Measurements from ENCODE around the gene C6orf132. TPM values are rescaled to one million over a fixed set of nuclear protein-coding genes. Genes with fewer than 3 reads are reported as not detected.
"Not testable (repeated sequence)": the region's sequence is repeated elsewhere in the genome, so short reads cannot be mapped to it uniquely, and the experiment has no call there.

C6orf132 gene
- total RNA-seq, 1 donor from 2014 or later, result not detected

DNA sequence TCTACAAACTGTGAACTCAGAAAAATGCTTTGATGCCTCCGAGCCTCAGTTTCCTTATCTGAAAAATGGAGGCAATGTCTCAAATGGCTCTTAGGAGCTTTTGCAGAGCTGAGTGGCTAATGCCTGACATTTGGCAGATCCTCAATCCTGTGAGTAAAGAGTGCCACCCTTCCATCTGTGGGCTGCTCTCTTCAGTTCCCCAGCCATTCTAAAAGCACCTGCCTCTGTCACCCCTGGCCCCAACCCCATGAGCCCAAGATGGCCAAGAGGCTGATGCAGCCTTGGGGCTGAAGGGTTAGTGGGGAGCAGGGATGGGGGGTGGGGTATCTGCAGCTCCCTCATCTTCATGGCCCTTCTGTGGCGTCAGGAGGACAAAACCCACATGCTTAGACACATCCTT lies 16.2 kb upstream of the C6orf132 start:
- no peak for DNase-seq

GRCh38 chr6:42158011-42158410 lies 15.6 kb upstream of the C6orf132 start:
- DNase-seq, result no peak

- DNase-seq, result no peak
Measured at GRCh38 chr6:42156638-42157037, 14.2 kb upstream of the C6orf132 start.

DNA sequence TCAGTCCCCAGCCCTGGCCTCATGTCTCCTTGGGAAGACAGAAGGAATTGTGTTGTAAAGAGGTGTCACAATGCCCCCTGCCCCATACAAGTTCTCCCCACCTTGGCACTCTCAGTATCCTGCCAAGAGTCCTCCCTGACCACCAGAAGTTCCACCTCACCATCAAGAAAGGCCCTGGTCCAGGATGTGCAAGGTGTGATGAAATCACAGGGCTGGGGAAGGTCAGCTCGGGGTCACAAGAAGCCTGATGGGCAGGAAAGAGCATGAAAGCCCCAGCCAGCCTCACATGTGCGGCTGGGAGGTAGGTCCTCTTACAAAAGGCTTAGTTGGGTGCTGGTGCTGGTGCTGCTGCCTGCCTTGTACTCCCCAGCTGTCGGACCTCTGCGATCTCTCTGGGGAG lies 12.9 kb upstream of the C6orf132 start:
- no peak for DNase-seq

- DNase-seq, result no peak
Measured at GRCh38 chr6:42154461-42155209, 12.2 kb upstream of the C6orf132 start.

- DNase-seq, result no peak
Measured at GRCh38 chr6:42153921-42154320, 11.5 kb upstream of the C6orf132 start.

DNA sequence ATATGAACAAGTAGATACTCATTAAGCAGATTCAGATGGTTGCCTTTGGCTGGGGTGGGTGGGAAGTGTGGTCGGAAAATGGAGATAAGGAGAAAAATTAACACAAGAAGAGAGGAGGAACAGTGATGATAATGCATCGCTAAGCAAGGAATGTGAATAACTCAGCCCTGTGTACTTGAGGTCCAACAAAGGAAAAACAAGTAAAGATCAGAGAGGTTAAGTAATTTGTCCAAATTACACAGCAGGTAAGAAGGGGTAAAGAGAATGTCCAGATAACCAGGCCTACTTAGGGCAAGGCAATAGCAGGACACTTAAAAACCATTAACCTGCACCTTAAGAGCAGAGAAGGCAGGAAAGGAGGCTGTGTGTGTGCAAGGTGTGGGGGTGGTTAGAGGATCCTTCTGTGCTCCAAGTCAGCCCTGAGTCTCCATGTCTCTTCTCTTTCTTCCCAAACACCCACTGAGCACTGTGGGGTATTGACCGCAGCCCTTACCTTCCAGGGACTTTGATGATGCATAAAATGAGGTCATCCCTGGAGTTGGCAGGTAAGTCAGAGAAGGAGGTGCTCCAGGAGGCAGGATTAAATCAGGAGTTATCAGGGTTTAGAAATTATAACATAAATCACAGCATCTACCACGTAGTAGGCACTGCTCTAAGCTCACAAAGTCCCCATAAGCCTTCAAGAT lies 10.3 kb upstream of the C6orf132 start:
- DNase-seq, result not testable (repeated sequence)

DNA sequence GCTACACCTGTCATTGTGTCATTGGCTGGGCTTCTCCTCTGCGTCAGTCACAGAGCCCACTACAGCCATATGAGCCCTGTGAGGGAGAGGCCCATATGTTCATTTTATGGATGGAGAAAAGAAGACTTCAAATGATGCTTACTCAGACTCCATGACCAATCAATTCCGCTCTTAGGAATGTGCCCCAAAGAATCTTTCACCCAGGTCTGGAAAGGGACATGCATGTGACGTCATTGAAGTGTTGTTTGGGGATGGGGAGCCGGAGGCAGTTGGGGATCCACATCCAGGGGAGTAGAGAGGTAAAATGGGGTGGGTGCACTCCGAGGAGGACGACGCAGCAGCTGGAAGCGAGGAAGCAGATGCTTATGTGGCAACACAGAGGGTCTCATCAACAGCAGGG lies 9.6 kb upstream of the C6orf132 start:
- DNase-seq, result no peak

DNA sequence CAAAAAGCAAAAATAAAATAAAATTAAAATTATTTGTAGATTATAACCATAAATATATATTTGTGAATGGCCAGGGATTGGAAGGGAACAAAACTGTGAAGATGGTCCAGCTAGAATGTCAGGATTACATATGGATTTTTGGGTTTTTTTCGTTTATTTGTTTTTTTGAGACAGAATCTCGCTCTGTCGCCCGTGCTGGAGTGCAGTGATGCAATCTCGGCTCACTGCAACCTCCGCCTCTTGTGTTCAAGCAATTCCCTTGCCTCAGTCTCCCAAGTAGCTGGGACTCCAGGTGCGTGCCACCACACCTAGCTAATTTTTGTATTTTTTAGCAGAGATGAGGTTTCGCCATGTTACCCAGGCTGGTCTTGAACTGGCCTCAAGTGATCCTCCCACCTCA lies 7.8 kb upstream of the C6orf132 start:
- no peak for DNase-seq

GRCh38 chr6:42148058-42148457 lies 5.6 kb upstream of the C6orf132 start:
- DNase-seq, result no peak

DNA sequence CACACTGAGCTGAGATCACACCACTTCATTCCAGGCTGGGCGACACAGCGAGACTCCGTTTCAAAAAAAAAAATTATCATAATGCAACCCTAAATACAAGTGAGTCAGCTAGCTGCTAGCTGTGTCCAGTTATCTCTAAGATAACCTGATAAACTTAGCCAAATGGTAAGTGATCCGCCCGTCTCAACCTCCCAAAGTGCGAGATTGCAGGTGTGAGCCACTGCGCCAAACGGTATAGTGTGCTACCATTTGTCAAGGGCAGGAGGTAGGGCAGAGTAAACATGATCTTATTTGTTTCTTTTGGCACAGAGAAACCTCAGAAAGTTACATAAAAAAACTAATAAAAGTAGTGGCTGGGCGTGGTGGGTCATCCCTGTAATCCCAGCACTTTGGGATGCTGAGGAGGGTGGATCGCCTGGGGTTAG lies 4.7 kb upstream of the C6orf132 start:
- no peak for DNase-seq

DNA sequence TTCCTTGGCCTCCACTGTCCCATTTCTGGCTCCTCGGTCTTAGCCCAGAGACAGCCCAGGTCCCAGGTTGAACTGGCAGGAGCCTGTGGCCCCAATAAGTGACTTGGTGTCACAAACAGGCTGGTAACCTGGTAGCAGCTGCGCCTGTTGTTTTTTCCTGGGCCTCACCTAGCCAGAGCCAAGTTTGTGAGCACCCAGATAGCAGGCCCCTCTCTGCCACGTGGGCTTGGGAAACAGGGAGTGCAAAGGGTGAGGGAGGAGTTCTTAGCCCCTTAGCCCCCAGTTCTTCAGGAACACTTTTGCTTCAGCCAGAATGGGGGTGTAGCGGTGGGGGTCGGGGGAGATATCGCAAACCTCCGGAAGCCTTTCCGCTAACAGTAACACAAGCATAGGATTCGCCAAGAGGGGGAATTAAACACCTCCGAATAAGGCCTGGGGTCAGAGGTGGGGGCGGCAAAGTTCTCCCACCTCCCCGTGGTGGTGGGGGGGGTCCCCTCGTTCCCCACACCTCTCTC lies 760 bp downstream of the C6orf132 start:
- DNase-seq, result no peak

DNA sequence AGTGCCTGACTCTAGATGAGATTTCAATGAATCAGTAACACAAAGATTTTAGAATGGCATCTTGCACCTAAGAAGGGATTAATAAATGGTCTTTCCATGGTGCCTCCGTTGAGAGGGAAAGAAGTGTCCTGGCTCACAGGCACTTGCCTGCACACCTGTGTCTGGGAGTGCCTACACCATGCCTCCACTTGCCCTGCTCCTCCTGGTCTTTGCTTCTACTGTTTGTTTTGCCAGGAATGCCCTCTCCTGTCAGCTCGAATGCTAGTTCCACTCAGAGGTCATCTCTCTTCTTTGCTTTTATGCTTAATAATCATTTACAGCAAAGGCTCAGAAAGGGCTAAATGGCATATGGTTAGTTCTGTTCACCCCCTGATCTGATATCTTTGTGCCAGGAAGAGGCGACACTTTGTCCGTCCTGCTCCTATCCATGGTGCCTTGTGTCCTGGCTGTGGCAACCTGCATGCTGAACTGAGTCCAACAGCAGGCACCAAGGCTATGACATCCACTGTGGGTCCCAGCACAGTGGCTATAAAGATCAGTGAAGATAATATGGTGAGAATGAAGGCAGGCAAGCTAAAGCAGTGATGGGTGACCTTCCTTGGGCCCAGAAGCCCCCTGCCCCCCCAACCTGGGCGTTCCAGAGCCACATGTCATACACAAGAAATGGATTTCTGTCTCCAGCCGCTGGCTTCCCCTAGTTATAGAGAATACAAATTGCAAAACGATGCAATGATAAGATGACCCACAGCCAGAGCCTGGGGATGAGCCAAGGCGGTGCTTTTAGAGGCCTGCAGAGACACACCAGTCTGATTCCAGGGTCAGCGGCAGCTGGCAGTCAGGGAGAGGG lies 1.4 kb downstream of the C6orf132 start:
- no peak for DNase-seq

DNA sequence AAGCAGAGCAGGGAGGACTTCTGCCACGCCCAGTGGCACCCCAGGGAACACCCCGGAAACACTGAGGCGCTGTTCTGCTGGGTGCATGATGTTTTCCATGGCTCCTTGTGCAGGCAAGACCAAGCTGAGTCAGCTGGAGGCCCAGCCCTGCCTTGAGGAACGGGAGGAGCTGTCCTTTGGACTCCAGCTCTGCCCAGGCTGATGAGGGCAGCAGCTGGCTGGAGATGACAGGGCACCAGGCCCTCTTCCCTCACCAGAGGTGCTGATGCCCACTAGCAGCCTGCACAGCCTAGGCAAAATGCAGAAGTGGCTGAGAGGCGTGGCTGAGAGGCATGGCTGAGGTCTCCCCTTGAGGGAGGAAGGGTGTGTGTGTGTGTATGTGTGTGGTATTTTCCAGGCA lies 2.4 kb downstream of the C6orf132 start:
- DNase-seq, result no peak

- no peak for DNase-seq
Measured at GRCh38 chr6:42138630-42139619, 3.5 kb downstream of the C6orf132 start.

DNA sequence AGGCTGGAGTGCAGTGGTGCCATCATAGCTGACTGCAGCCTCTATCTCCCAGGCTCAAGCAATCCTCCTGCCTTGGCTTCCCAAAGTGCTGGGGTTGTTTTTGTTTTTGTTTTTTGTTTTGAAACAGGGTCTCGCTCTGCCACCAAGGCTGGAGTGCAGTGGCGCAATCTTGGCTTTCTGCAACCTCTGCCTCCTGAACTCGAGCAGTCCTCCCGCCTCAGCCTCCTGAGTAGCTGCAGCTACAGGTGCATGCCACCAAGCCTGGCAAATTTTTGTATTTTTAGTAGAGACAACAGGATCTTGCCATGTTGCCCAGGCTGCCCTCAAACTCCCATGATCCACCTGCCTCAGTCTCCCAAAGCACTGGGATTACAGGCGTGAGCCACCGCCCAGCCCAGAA lies 4.2 kb downstream of the C6orf132 start:
- DNase-seq, result no peak

GRCh38 chr6:42137194-42137753 lies 5.1 kb downstream of the C6orf132 start:
- no peak for DNase-seq

GRCh38 chr6:42136508-42137193 lies 5.8 kb downstream of the C6orf132 start:
- no peak for DNase-seq

GRCh38 chr6:42135722-42136121 lies 6.7 kb downstream of the C6orf132 start:
- no peak for DNase-seq

DNA sequence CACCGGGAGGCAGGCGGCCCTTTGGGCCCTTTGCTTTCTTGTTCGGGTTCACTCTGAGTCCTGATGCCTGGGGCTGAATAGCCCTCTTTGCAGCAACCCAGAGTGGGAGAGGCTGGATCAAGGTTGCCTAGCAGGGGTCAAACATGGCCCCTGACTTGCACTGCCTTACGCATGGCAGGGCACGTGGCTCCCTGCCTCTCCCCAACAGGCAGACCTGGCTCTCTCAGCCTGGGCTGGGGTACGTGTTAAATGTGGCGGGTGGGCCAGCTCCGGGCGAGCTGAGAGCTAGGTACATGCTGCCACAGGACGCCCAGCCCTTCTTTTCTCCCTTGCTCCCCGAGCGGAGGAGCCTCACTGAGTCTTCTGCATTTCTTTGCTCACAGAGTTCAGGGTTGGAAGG lies 7.3 kb downstream of the C6orf132 start:
- no peak for DNase-seq

- no peak for DNase-seq
Measured at GRCh38 chr6:42133926-42134325, 8.5 kb downstream of the C6orf132 start.
